Panc1 (cell line): ENCODE data around the gene NUP98. TPM values are rescaled to one million over a fixed set of nuclear protein-coding genes. Genes with fewer than 3 reads are reported as not detected.

Source experiments
- ATAC-seq: fragments of 200-7000 bp; cut with Tn5 transposase; 2 replicates; pipeline ENCODE4 v1.9.1; 2020; ENCODE audit warnings: mild to moderate bottlenecking, moderate library complexity
- BruUV-seq: library from RNA; stranded (reverse); fragments of 400-500 nt; replicated peaks from 2 replicates; lab custom pipeline; 2021; lab: Mats Ljungman, UMichigan
- CTCF ChIA-PET: fragments of 300-600 bp; sonication (Branson Sonifier 250); formaldehyde crosslinking; loops from one replicate; lab custom pipeline; 2022; ENCODE audit warnings: antibody characterized with exemption; lab: Charles Lee
- POLR2A ChIA-PET: fragments of 300-600 bp; sonication (Branson Sonifier 250); formaldehyde crosslinking; loops from one replicate; lab custom pipeline; 2022; ENCODE audit warnings: antibody characterized with exemption; lab: Charles Lee
- DNase-seq: peaks from one replicate; pipeline ENCODE4 v3.0.0-alpha.2; 2010; ENCODE audit warnings: low read depth, low spot score
- H3K27ac ChIP-seq: 2 replicates; pipeline ENCODE4 v1.5.1; 2011; ENCODE audit warnings: mild to moderate bottlenecking, low read length, inconsistent platforms
- H3K27me3 ChIP-seq: fragments of 200-500 bp; sonication (Bioruptor generic); 2 replicates; pipeline ENCODE4 v1.6.0; 2014; ENCODE audit warnings: low read length, inconsistent platforms; ENCODE audit not compliant: control insufficient read depth, insufficient read depth
- H3K36me3 ChIP-seq: fragments of 200-500 bp; sonication (Bioruptor generic); 2 replicates; pipeline ENCODE4 v1.5.1; 2014; ENCODE audit warnings: inconsistent platforms, mild to moderate bottlenecking, low read length, moderate library complexity; ENCODE audit not compliant: control insufficient read depth, insufficient read depth
- H3K4me1 ChIP-seq: 2 replicates; pipeline ENCODE4 v1.5.1; 2011; ENCODE audit warnings: inconsistent platforms, mild to moderate bottlenecking, low read length, moderate library complexity; ENCODE audit not compliant: control insufficient read depth, insufficient read depth
- H3K4me3 ChIP-seq, 2 experiments: 2 replicates each; pipeline ENCODE4 v1.5.1; 2011 to 2012; ENCODE audit warnings: low read depth in 2 of 2, low read length in 2 of 2, mild to moderate bottlenecking in 2 of 2, inconsistent platforms in 1 of 2, moderate library complexity in 1 of 2
- H3K9me3 ChIP-seq: fragments of 200-500 bp; sonication (Bioruptor generic); 2 replicates; pipeline ENCODE4 v1.5.1; 2014; ENCODE audit warnings: low read depth, mild to moderate bottlenecking, inconsistent platforms, low read length, moderate library complexity; ENCODE audit not compliant: control insufficient read depth, insufficient read depth
- POLR2AphosphoS5 ChIP-seq: IDR thresholded peaks from 2 replicates; pipeline ENCODE4 v1.6.1; 2012; ENCODE audit warnings: mild to moderate bottlenecking, low read depth, low read length, moderate library complexity
- REST ChIP-seq, 2 experiments: IDR thresholded peaks; 2 replicates each; pipeline ENCODE4 v1.6.1; 2011 to 2012; ENCODE audit warnings: low read depth in 2 of 2, control low read depth in 1 of 2, low read length in 1 of 2, mild to moderate bottlenecking in 1 of 2, moderate library complexity in 1 of 2; ENCODE audit not compliant: insufficient read depth in 1 of 2
- SIN3A ChIP-seq: IDR thresholded peaks from 2 replicates; pipeline ENCODE4 v1.6.1; 2012; ENCODE audit warnings: low read depth, mild to moderate bottlenecking, low read length, moderate library complexity, borderline replicate concordance; ENCODE audit not compliant: insufficient read depth
- TCF7L2 ChIP-seq: IDR thresholded peaks from 2 replicates; pipeline ENCODE4 v1.6.1; 2011; ENCODE audit warnings: mild to moderate bottlenecking, low read depth, low read length, inconsistent platforms
- in situ Hi-C: cut with HindIII; loops from 2 replicates; pipeline ENCODE4 v1.10.0; 2016; ENCODE audit warnings: low sequenced_read_pairs, low pct_unique_long_range_greater_than_20kb
- intact Hi-C: fragments of 100-400 bp; cut with micrococcal nuclease; formaldehyde crosslinking; loops from one replicate; pipeline ENCODE4 v1.10.0; 2022; ENCODE audit not compliant: unreplicated experiment
- total RNA-seq: library from RNA; stranded (reverse); gene quantifications from one replicate; pipeline ENCODE4 v1.2.1, GENCODE V29; 2021; ENCODE audit not compliant: unreplicated experiment
- TF ChIP-seq, protein P1 (sequence below): fragments of 450-650 bp; IDR thresholded peaks from 2 replicates; pipeline ENCODE4 v1.5.1; 2017; ENCODE audit warnings: mild to moderate bottlenecking

The NUP98 gene
- total RNA-seq, 1 experiment from 2014 or later = 244 TPM

- H3K27ac ChIP-seq = peak overlapping the region; percentile 89
- H3K36me3 ChIP-seq = no peaks in the 10 kb centered on the region
- in situ Hi-C loops (no loop called here), intact Hi-C loops (no loop called here)
- no peaks in the 10 kb centered on the region for H3K27me3 ChIP-seq
- ChIA-PET POLR2A (interaction anchor here (0.5 to 0.7 kb wide), 5 partner anchors 15 to 138 kb away, joined by 3 to 6 read pairs (median 4); partner anchors contain the start of gene NUP98), CTCF (interaction anchor here (0.6 to 2.7 kb wide), 8 partner anchors 9 to 232 kb away, joined by 3 to 33 read pairs (median 6); partner anchors contain the start of gene STIM1)
- H3K4me1 ChIP-seq = peaks cover 42% of the 10 kb centered on the region
- peak; percentile 54 for ATAC-seq
- TF ChIP-seq SIN3A (peak; percentile 72; the same call in 1 of the 2 replicates), TCF7L2 (no peak), REST (IDR thresholded peaks at IDR 0.05; ENCODE audit: insufficient read depth in 1 of 2, low read depth in 2 of 2, low read length in 1 of 2) (no peak), POLR2AphosphoS5 (no peak)
- TF ChIP-seq, protein P1, sequence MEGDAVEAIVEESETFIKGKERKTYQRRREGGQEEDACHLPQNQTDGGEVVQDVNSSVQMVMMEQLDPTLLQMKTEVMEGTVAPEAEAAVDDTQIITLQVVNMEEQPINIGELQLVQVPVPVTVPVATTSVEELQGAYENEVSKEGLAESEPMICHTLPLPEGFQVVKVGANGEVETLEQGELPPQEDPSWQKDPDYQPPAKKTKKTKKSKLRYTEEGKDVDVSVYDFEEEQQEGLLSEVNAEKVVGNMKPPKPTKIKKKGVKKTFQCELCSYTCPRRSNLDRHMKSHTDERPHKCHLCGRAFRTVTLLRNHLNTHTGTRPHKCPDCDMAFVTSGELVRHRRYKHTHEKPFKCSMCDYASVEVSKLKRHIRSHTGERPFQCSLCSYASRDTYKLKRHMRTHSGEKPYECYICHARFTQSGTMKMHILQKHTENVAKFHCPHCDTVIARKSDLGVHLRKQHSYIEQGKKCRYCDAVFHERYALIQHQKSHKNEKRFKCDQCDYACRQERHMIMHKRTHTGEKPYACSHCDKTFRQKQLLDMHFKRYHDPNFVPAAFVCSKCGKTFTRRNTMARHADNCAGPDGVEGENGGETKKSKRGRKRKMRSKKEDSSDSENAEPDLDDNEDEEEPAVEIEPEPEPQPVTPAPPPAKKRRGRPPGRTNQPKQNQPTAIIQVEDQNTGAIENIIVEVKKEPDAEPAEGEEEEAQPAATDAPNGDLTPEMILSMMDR = no peak
- H3K9me3 ChIP-seq = no peaks in the 10 kb centered on the region
- BruUV-seq = no TSS peak
- DNase-seq = no peak
- H3K4me3 ChIP-seq = peak overlapping the region; percentile 62 to 67
Observed at GRCh38 chr11:3840004-3840869, 42.9 kb upstream of the NUP98 start.

DNA sequence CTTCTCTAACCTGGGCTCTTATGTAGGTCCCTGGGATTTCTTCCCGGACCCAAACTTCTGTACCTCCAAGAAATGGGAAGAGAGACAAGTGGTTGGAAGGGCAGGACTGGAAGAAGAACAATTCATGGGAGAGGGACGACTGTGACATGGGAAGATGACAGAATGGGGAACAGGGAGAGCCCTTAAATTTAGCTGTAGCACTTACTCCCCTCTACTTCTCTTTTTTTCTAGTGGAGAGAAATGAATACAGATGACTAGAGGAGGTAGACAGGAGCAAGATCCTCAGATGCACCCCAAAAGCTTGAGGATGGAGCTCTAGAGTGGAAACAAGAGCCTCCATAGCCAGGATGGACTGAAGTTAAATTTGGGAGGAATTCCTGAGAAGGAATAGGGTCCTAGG, 41.1 kb upstream of the NUP98 start:
- peak overlapping the region; percentile 5; the same call in 1 of the 2 replicates for H3K27ac ChIP-seq
- ChIA-PET POLR2A (interaction anchor here (0.6 kb wide), 2 partner anchors 16 to 41 kb away, joined by 3 to 4 read pairs; no protein-coding TSS in a partner anchor), CTCF (no interaction called here)
- peaks cover 43% of the 10 kb centered on the region for H3K4me1 ChIP-seq
- no peaks in the 10 kb centered on the region for H3K27me3 ChIP-seq
- DNase-seq (no peak), ATAC-seq (no peak)
- no peak overlapping the region for H3K4me3 ChIP-seq
- H3K9me3 ChIP-seq = no peaks in the 10 kb centered on the region
- TF ChIP-seq REST (IDR thresholded peaks at IDR 0.05; ENCODE audit: insufficient read depth in 1 of 2, low read depth in 2 of 2, low read length in 1 of 2) = no peak
- TF ChIP-seq, protein P1 = no peak
- TF ChIP-seq TCF7L2 = no peak
- TF ChIP-seq SIN3A = no peak
- TF ChIP-seq POLR2AphosphoS5 = no peak
- no TSS peak for BruUV-seq
- 0 out of 2 replicates have a peak, but pooled peaks cover 2% of the 10 kb centered on the region for H3K36me3 ChIP-seq
- in situ Hi-C loops (no loop called here), intact Hi-C loops (no loop called here)
